ENCODE measurements around the gene IFI44L. TPM values are rescaled to one million over a fixed set of nuclear protein-coding genes. Genes with fewer than 3 reads are reported as not detected.

IFI44L gene
- total and polyA plus RNA-seq, 2 experiments from 2014 or later, result 1.2 TPM; not detected in 1

DNA sequence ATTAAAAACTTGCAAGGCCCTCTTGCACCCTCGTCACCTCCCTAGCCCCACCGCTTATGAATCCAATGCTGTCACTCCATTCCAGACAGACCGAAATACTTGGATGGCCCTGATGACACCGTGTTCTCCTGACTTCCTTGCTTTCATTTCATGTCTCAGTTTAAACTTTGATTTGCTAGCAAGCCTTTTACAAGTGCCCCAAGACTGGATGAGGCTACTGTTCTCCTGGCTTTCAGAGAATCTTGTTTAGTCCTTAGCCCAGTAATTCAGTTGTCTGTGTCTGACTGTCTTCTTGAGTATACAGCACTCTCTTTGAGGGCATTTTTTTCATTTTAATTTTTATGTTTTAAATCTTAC is 824 bp upstream of the IFI44L start:
- TF ChIP-seq, protein P1, sequence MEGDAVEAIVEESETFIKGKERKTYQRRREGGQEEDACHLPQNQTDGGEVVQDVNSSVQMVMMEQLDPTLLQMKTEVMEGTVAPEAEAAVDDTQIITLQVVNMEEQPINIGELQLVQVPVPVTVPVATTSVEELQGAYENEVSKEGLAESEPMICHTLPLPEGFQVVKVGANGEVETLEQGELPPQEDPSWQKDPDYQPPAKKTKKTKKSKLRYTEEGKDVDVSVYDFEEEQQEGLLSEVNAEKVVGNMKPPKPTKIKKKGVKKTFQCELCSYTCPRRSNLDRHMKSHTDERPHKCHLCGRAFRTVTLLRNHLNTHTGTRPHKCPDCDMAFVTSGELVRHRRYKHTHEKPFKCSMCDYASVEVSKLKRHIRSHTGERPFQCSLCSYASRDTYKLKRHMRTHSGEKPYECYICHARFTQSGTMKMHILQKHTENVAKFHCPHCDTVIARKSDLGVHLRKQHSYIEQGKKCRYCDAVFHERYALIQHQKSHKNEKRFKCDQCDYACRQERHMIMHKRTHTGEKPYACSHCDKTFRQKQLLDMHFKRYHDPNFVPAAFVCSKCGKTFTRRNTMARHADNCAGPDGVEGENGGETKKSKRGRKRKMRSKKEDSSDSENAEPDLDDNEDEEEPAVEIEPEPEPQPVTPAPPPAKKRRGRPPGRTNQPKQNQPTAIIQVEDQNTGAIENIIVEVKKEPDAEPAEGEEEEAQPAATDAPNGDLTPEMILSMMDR (IDR thresholded peaks at IDR 0.05; ENCODE audit: low read depth, low read length), result no peak
- Histone ChIP-seq H3K4me3 (no peak overlapping the region), H3K36me3 (no peaks in the 10 kb centered on the region), H3K27ac (peak overlapping the region; percentile 30), H3K4me1 (ENCODE audit: low read depth) (peaks cover 6% of the 10 kb centered on the region), H3K9me3 (ENCODE audit: low read depth) (no peaks in the 10 kb centered on the region), H3K27me3 (no peaks in the 10 kb centered on the region)
- no peak for DNase-seq (ENCODE audit: low read depth in 1 of 2, low spot score in 1 of 2)

DNA sequence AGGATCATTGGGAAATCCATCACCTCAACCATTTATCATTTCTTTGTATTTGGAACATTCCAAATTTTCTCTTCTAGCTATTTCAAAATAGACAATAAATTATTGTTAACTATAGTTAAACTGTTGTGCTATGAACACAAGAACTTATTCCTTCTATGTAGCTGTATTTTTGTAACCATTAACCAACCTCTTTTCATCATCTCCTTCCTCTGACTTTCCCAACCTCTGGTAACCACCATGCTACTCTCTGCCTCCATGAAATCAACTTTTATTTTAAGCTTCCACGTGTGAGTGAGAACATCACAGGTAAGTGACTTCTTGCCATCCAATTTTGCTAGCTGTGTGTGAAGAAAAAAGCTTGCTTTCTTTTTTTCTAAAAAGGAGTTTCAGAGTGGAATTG is 418 bp downstream of the IFI44L start:
- TF ChIP-seq, protein P1 (IDR thresholded peaks at IDR 0.05; ENCODE audit: low read depth, low read length), result no peak
- no peak overlapping the region for H3K4me3 ChIP-seq
- DNase-seq (ENCODE audit: low read depth in 1 of 2, low spot score in 1 of 2), result no peak
- no peaks in the 10 kb centered on the region for H3K9me3 ChIP-seq (ENCODE audit: low read depth)
- no peak overlapping the region for H3K27ac ChIP-seq
- no peaks in the 10 kb centered on the region for H3K27me3 ChIP-seq
- H3K4me1 ChIP-seq (ENCODE audit: low read depth), result peaks cover 6% of the 10 kb centered on the region
- H3K36me3 ChIP-seq, result no peaks in the 10 kb centered on the region

- H3K9me3 ChIP-seq (ENCODE audit: low read depth), result no peaks in the 10 kb centered on the region
- TF ChIP-seq, protein P1 (IDR thresholded peaks at IDR 0.05; ENCODE audit: low read depth, low read length), result no peak
- DNase-seq (ENCODE audit: low read depth in 1 of 2, low spot score in 1 of 2), result no peak
- H3K4me1 ChIP-seq (ENCODE audit: low read depth), result peaks cover 6% of the 10 kb centered on the region
- no peaks in the 10 kb centered on the region for H3K27me3 ChIP-seq
- H3K4me3 ChIP-seq, result no peak overlapping the region
- H3K27ac ChIP-seq, result no peak overlapping the region
- H3K36me3 ChIP-seq, result no peaks in the 10 kb centered on the region
Measured at GRCh38 chr1:78622548-78622947, 2.3 kb downstream of the IFI44L start.

DNA sequence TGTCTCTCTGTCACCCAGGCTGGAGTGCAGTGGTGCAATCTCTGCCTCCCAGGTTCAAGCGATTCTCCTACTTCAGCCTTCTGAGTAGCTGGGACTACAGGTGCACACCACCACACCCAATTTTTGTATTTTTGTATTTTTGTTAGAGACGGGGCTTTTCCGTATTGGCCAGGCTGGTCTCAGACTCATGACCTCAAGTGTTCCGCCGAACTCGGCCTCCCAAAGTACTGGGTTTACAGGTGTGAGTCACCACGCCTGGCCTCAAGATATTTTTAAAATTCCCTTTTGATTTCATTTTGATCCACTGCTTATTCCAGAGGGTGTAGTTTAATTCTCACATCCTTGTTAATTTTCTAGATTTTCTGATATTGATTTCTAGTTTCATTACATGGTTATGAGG is 3.8 kb downstream of the IFI44L start:
- no peak for DNase-seq (ENCODE audit: low read depth in 1 of 2, low spot score in 1 of 2)
- no peaks in the 10 kb centered on the region for H3K9me3 ChIP-seq (ENCODE audit: low read depth)
- TF ChIP-seq, protein P1 (IDR thresholded peaks at IDR 0.05; ENCODE audit: low read depth, low read length), result no peak
- peaks cover 6% of the 10 kb centered on the region for H3K4me1 ChIP-seq (ENCODE audit: low read depth)
- no peaks in the 10 kb centered on the region for H3K36me3 ChIP-seq
- no peak overlapping the region for H3K27ac ChIP-seq
- H3K27me3 ChIP-seq, result no peaks in the 10 kb centered on the region
- H3K4me3 ChIP-seq, result no peak overlapping the region

DNA sequence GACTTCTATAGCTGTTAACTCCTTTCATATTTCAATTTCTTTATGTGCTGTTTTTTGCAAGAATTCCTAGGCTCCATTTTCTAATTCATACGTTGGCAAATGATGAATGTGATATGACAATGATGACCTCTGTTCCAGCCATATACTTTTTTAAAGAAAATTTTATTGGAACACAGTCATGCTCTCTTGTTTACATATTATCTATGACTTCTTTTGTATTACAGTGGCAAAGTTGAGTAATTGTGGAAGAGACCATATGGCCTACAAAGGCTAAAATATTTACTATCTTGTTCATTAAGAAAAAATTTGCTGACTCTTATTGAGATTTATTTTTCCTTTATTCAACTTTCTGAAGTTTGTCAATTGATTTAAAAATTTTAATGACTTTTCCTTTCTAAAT is 7.1 kb downstream of the IFI44L start:
- no peaks in the 10 kb centered on the region for H3K27me3 ChIP-seq
- no peak for DNase-seq (ENCODE audit: low read depth in 1 of 2, low spot score in 1 of 2)
- H3K4me3 ChIP-seq, result no peak overlapping the region
- no peaks in the 10 kb centered on the region for H3K9me3 ChIP-seq (ENCODE audit: low read depth)
- no peaks in the 10 kb centered on the region for H3K36me3 ChIP-seq
- H3K4me1 ChIP-seq (ENCODE audit: low read depth), result no peaks in the 10 kb centered on the region
- H3K27ac ChIP-seq, result no peak overlapping the region
- TF ChIP-seq, protein P1 (IDR thresholded peaks at IDR 0.05; ENCODE audit: low read depth, low read length), result no peak

GRCh38 chr1:78630600-78630999 is 10.4 kb downstream of the IFI44L start:
- no peaks in the 10 kb centered on the region for H3K36me3 ChIP-seq
- TF ChIP-seq, protein P1 (IDR thresholded peaks at IDR 0.05; ENCODE audit: low read depth, low read length), result no peak
- no peak overlapping the region for H3K4me3 ChIP-seq
- DNase-seq (ENCODE audit: low read depth in 1 of 2, low spot score in 1 of 2), result no peak
- no peaks in the 10 kb centered on the region for H3K27me3 ChIP-seq
- H3K9me3 ChIP-seq (ENCODE audit: low read depth), result no peaks in the 10 kb centered on the region
- H3K27ac ChIP-seq, result no peak overlapping the region
- H3K4me1 ChIP-seq (ENCODE audit: low read depth), result no peaks in the 10 kb centered on the region
